Fibroblast of peridontal ligament (primary cell): Measurements from ENCODE around the gene MAMDC2.
A peak's percentile ranks its signal among the peaks of the same experiment; 100 is the strongest.
"Not testable (repeated sequence)": the region's sequence is repeated elsewhere in the genome, so short reads cannot be mapped to it uniquely, and the experiment has no call there.

ENCODE experiments used
- DNase-seq: peaks from one replicate; pipeline ENCODE4 v3.0.0-alpha.2; 2010; ENCODE audit errors: extremely low read depth

MAMDC2 gene

GRCh38 chr9:70036641-70037040, 7.0 kb upstream of the MAMDC2 start:
- no peak for DNase-seq

GRCh38 chr9:70038171-70038621, 5.5 kb upstream of the MAMDC2 start:
- not testable (repeated sequence) for DNase-seq

- no peak for DNase-seq
These were observed 3.2 kb upstream of the MAMDC2 start for GRCh38 chr9:70040376-70040903.

- DNase-seq, result no peak
These were observed 1.0 kb upstream of the MAMDC2 start for GRCh38 chr9:70042461-70043215.

GRCh38 chr9:70043285-70043684, 363 bp upstream of the MAMDC2 start:
- DNase-seq, result no peak

- peak; percentile 45 for DNase-seq
These were observed 1.1 kb downstream of the MAMDC2 start for GRCh38 chr9:70044490-70045307.

- DNase-seq, result no peak
These were observed 1.8 kb downstream of the MAMDC2 start for GRCh38 chr9:70045452-70045851.

GRCh38 chr9:70046274-70047070, 2.8 kb downstream of the MAMDC2 start:
- DNase-seq, result no peak

GRCh38 chr9:70049236-70049635, 5.6 kb downstream of the MAMDC2 start:
- peak; percentile 73 for DNase-seq

GRCh38 chr9:70049672-70050271, 6.1 kb downstream of the MAMDC2 start:
- DNase-seq, result peak; percentile 78

GRCh38 chr9:70052768-70053167, 9.1 kb downstream of the MAMDC2 start:
- no peak for DNase-seq

GRCh38 chr9:70053864-70054263, 10.2 kb downstream of the MAMDC2 start:
- peak; percentile 50 for DNase-seq

- no peak for DNase-seq
These were observed 10.9 kb downstream of the MAMDC2 start for GRCh38 chr9:70054521-70054920.

GRCh38 chr9:70055406-70056210, 12.0 kb downstream of the MAMDC2 start:
- DNase-seq, result no peak

- DNase-seq, result no peak
These were observed 12.7 kb downstream of the MAMDC2 start for GRCh38 chr9:70056211-70056944.

GRCh38 chr9:70058569-70059116, 15.0 kb downstream of the MAMDC2 start:
- no peak for DNase-seq

- no peak for DNase-seq
These were observed 16.7 kb downstream of the MAMDC2 start for GRCh38 chr9:70060148-70060882.

GRCh38 chr9:70060883-70061507, 17.3 kb downstream of the MAMDC2 start:
- DNase-seq, result no peak
